Endodermal cell (in vitro differentiated cells): ENCODE results near the gene GNAZ. TPM values are rescaled to one million over a fixed set of nuclear protein-coding genes. Genes with fewer than 3 reads are reported as not detected.
A peak's percentile ranks its signal among the peaks of the same experiment; 100 is the strongest.

Source experiments
- DNase-seq: peaks from one replicate; pipeline ENCODE4 v3.0.0-alpha.2; 2017
- H3K27ac ChIP-seq: 2 replicates; pipeline ENCODE4 v1.5.1; 2013; ENCODE audit warnings: mild to moderate bottlenecking, low read depth, low read length, moderate library complexity
- H3K27me3 ChIP-seq: 2 replicates; pipeline ENCODE4 v1.6.1; 2013; ENCODE audit warnings: mild to moderate bottlenecking, low read length, moderate library complexity; ENCODE audit not compliant: insufficient read depth, control insufficient read depth, poor library complexity, severe bottlenecking
- H3K36me3 ChIP-seq: 2 replicates; pipeline ENCODE4 v1.7.0; 2013; ENCODE audit warnings: mild to moderate bottlenecking, low read length, moderate library complexity; ENCODE audit not compliant: control insufficient read depth, insufficient read depth
- H3K4me1 ChIP-seq: one replicate; pipeline ENCODE4 v1.7.0; 2013; ENCODE audit warnings: low read length; ENCODE audit not compliant: control insufficient read depth, insufficient read depth
- H3K4me3 ChIP-seq: 2 replicates; pipeline ENCODE4 v1.5.1; 2013; ENCODE audit warnings: mild to moderate bottlenecking, low read length, moderate library complexity
- H3K9ac ChIP-seq: 2 replicates; pipeline ENCODE4 v1.6.1; 2013; ENCODE audit warnings: mild to moderate bottlenecking, low read length, moderate library complexity; ENCODE audit not compliant: poor library complexity, severe bottlenecking; ENCODE audit errors: extremely low read depth
- H3K9me3 ChIP-seq: 2 replicates; pipeline ENCODE4 v1.6.1; 2013; ENCODE audit warnings: mild to moderate bottlenecking, low read length, moderate library complexity; ENCODE audit not compliant: control insufficient read depth
- H3K27ac Mint-ChIP-seq: 2 replicates; pipeline ENCODE4 v1.8.0; 2020; ENCODE audit warnings: mixed read lengths
- H3K27me3 Mint-ChIP-seq: 2 replicates; pipeline ENCODE4 v1.8.0; 2021; ENCODE audit warnings: mild to moderate bottlenecking, mixed read lengths; ENCODE audit not compliant: insufficient read depth
- H3K36me3 Mint-ChIP-seq: 2 replicates; pipeline ENCODE4 v1.8.0; 2020; ENCODE audit warnings: low read depth, mixed read lengths
- H3K4me1 Mint-ChIP-seq: 2 replicates; pipeline ENCODE4 v1.8.0; 2020; ENCODE audit warnings: mixed read lengths
- H3K4me3 Mint-ChIP-seq: 2 replicates; pipeline ENCODE4 v1.8.0; 2020; ENCODE audit warnings: mild to moderate bottlenecking, moderate library complexity, mixed read lengths
- H3K9me3 Mint-ChIP-seq: 2 replicates; pipeline ENCODE4 v1.8.0; 2020; ENCODE audit warnings: mild to moderate bottlenecking, mixed read lengths
- CTCF ChIP-seq: fragments of 200-600 bp; sonication (generic); conservative IDR thresholded peaks from 2 replicates; pipeline ENCODE4 v1.5.0; 2021; ENCODE audit warnings: antibody characterized with exemption, mild to moderate bottlenecking
- WGBS, 2 experiments: methylation state at CpG; one replicate each; pipeline versions ENCODE4 v1.1.5 to v1.1.7; 2013; ENCODE audit warnings: missing lambda C conversion rate in 2 of 2, mixed read lengths in 1 of 2; ENCODE audit not compliant: insufficient coverage in 1 of 2, insufficient read length in 1 of 2; 5-methylcytosine and 5-hydroxymethylcytosine counted together
- total RNA-seq, 2 donors: library from RNA; stranded (reverse); fragmentation: NEBNext Ultra II Directional in 1 of 2; extraction: Animal tissue kit (Norgen Biotek cat#: 25700) in 1 of 2; gene quantifications; 2 replicates in 1 of 2; 3 replicates in 1 of 2; pipeline ENCODE4 v1.2.1, GENCODE V29; 2021

Gene GNAZ
- total RNA-seq, 2 donors from 2014 or later = 16.7 to 17.9 TPM

GRCh38 chr22:23158516-23159290 is 88.4 kb downstream of the GNAZ start:
- no peak overlapping the region for H3K4me3 Mint-ChIP-seq
- Histone ChIP-seq H3K27me3 (no peaks in the 10 kb centered on the region), H3K9ac (no peak overlapping the region), H3K4me1 (no peaks in the 10 kb centered on the region), H3K36me3 (no peaks in the 10 kb centered on the region), H3K9me3 (no peaks in the 10 kb centered on the region), H3K4me3 (no peak overlapping the region), H3K27ac (no peak overlapping the region)
- H3K9me3 Mint-ChIP-seq = no peaks in the 10 kb centered on the region
- TF ChIP-seq CTCF = no peak
- H3K4me1 Mint-ChIP-seq = peaks cover 9% of the 10 kb centered on the region
- H3K27ac Mint-ChIP-seq = no peak overlapping the region
- 84% methylated on average over 14 of the region's 14 CpGs; no CpG with 5 or more reads in 1 of the 2 experiments for WGBS, 2 experiments
- H3K27me3 Mint-ChIP-seq = no peaks in the 10 kb centered on the region
- DNase-seq = peak; percentile 74
- H3K36me3 Mint-ChIP-seq = no peaks in the 10 kb centered on the region

GRCh38 chr22:23159291-23159630 is 88.9 kb downstream of the GNAZ start:
- Histone ChIP-seq H3K27me3 (no peaks in the 10 kb centered on the region), H3K36me3 (no peaks in the 10 kb centered on the region), H3K4me3 (no peak overlapping the region), H3K27ac (no peak overlapping the region), H3K9ac (no peak overlapping the region), H3K9me3 (no peaks in the 10 kb centered on the region), H3K4me1 (no peaks in the 10 kb centered on the region)
- WGBS, 2 experiments = 89 to 95% methylated on average over 4 to 6 of the region's 6 CpGs
- no peak for DNase-seq
- no peak for TF ChIP-seq CTCF
- H3K4me3 Mint-ChIP-seq = no peak overlapping the region
- H3K36me3 Mint-ChIP-seq = no peaks in the 10 kb centered on the region
- H3K9me3 Mint-ChIP-seq = no peaks in the 10 kb centered on the region
- H3K27ac Mint-ChIP-seq = no peak overlapping the region
- no peaks in the 10 kb centered on the region for H3K27me3 Mint-ChIP-seq
- peaks cover 9% of the 10 kb centered on the region for H3K4me1 Mint-ChIP-seq

- Histone ChIP-seq H3K27ac (no peak overlapping the region), H3K9ac (no peak overlapping the region), H3K27me3 (no peaks in the 10 kb centered on the region), H3K36me3 (no peaks in the 10 kb centered on the region), H3K4me3 (no peak overlapping the region), H3K4me1 (no peaks in the 10 kb centered on the region), H3K9me3 (no peaks in the 10 kb centered on the region)
- Mint-ChIP-seq H3K4me3 (no peak overlapping the region), H3K27ac (no peak overlapping the region), H3K36me3 (no peaks in the 10 kb centered on the region), H3K4me1 (peaks cover 9% of the 10 kb centered on the region), H3K9me3 (no peaks in the 10 kb centered on the region), H3K27me3 (no peaks in the 10 kb centered on the region)
- no peak for DNase-seq
- 92 to 97% methylated on average over 3 to 4 of the region's 4 CpGs for WGBS, 2 experiments
- TF ChIP-seq CTCF = no peak
Measured at GRCh38 chr22:23161029-23161428, 90.7 kb downstream of the GNAZ start.
